Lung (tissue), 12 donors: ENCODE data around the gene PSMB8. TPM values are rescaled to one million over a fixed set of nuclear protein-coding genes. Genes with fewer than 3 reads are reported as not detected.

Experiments used
- ATAC-seq: fragments of 200-7000 bp; cut with Tn5 transposase; one replicate; pipeline ENCODE4 v1.9.1; 2020; ENCODE audit warnings: moderate number of reproducible peaks; ENCODE audit not compliant: insufficient read depth, low FRiP score
- DNase-seq, 3 donors: peaks; one replicate each; pipeline ENCODE4 v3.0.0-alpha.2; 2013 to 2017
- H3K27ac ChIP-seq, 2 donors: one replicate each; pipeline ENCODE4 v1.5.1; 2013; ENCODE audit warnings: mild to moderate bottlenecking in 2 of 2, moderate library complexity in 2 of 2, control low read depth in 1 of 2, inconsistent platforms in 1 of 2, low read depth in 1 of 2, low read length in 1 of 2
- H3K27me3 ChIP-seq, 3 donors: one replicate each; pipeline ENCODE4 v1.5.1; 2013; ENCODE audit warnings: low read length in 2 of 3; ENCODE audit not compliant: control insufficient read depth in 3 of 3, insufficient read depth in 3 of 3
- H3K36me3 ChIP-seq, 4 donors: one replicate each; pipeline ENCODE4 v1.5.1; 2013; ENCODE audit warnings: low read length in 4 of 4, mild to moderate bottlenecking in 1 of 4, moderate library complexity in 1 of 4; ENCODE audit not compliant: control insufficient read depth in 4 of 4, insufficient read depth in 4 of 4
- H3K4me1 ChIP-seq, 5 donors: one replicate each; pipeline ENCODE4 v1.5.1; 2013; ENCODE audit warnings: low read length in 5 of 5, mild to moderate bottlenecking in 2 of 5, moderate library complexity in 1 of 5; ENCODE audit not compliant: control insufficient read depth in 5 of 5, insufficient read depth in 5 of 5
- H3K4me3 ChIP-seq: one replicate; pipeline ENCODE4 v1.5.1; 2013; ENCODE audit warnings: mild to moderate bottlenecking, control low read depth, moderate library complexity
- H3K9ac ChIP-seq, 2 donors: one replicate each; pipeline ENCODE4 v1.5.1; 2013; ENCODE audit warnings: low read length in 2 of 2, control low read depth in 1 of 2; ENCODE audit not compliant: insufficient read depth in 1 of 2
- H3K9me3 ChIP-seq, 4 donors: one replicate each; pipeline ENCODE4 v1.5.1; 2013; ENCODE audit warnings: low read length in 3 of 4, mild to moderate bottlenecking in 1 of 4, moderate library complexity in 1 of 4; ENCODE audit not compliant: control insufficient read depth in 4 of 4, insufficient read depth in 3 of 4
- CTCF ChIP-seq: IDR thresholded peaks from 2 replicates; pipeline ENCODE4 v1.5.1; 2012; ENCODE audit warnings: mild to moderate bottlenecking; ENCODE audit errors: control extremely low read depth, extremely low read depth
- WGBS, 2 donors: extraction: QIAGEN DNeasy Blood & Tissue Kit; methylation state at CpG; one replicate each; pipeline ENCODE4 v1.1.7; 2013; 5-methylcytosine and 5-hydroxymethylcytosine counted together
- polyA plus RNA-seq, 2 donors: library from polyadenylated mRNA; stranded (reverse); fragments of 200-250 nt; gene quantifications; one replicate each; pipeline ENCODE4 v1.2.1, GENCODE V29; 2013
- total RNA-seq, 2 donors: library from RNA; depleted of rRNA in 1 of 2; stranded (reverse); fragments of >200 nt in 1 of 2; gene quantifications; one replicate each; pipeline ENCODE4 v1.2.1, GENCODE V29; 2014 to 2021
- donor health status: control.
- donor health status: control.
- donor health status: Bipolar disorder and iron deficiency.
- donor health status: healthy.
- donor health status: DM: yes; HTN: yes; CAD: no.

Gene PSMB8
- total and polyA plus RNA-seq, 4 donors: 40.4 to 216 (median 105) TPM

- no peak for TF ChIP-seq CTCF
- H3K4me3 ChIP-seq: no peak within 1 kb of the TSS
- H3K36me3 ChIP-seq: no peaks in the 10 kb centered on the region
- peak; percentile 58 for ATAC-seq
- H3K27me3 ChIP-seq: no peaks in the 10 kb centered on the region
- no peak for DNase-seq
- no peak within 1 kb of the TSS for H3K9ac ChIP-seq
- H3K4me1 ChIP-seq: no peaks in the 10 kb centered on the region
- H3K27ac ChIP-seq: no peak within 1 kb of the TSS
- 46 to 71% methylated on average over 3 of the region's 3 CpGs for WGBS, 2 donors
- H3K9me3 ChIP-seq: no peaks in the 10 kb centered on the region
These were observed 27.1 kb downstream of the PSMB8 start, which contains the start of gene HLA-DOB for GRCh38 chr6:32816746-32817204. HLA-DOB (minus strand) TSS chr6:32817002; CDS start chr6:32816951, 51 bp downstream.

GRCh38 chr6:32815996-32816395 lies 27.9 kb downstream of the PSMB8 start:
- Histone ChIP-seq H3K9me3 (no peaks in the 10 kb centered on the region), H3K36me3 (no peaks in the 10 kb centered on the region), H3K27me3 (no peaks in the 10 kb centered on the region), H3K27ac (no peak overlapping the region), H3K4me3 (no peak overlapping the region), H3K4me1 (no peaks in the 10 kb centered on the region), H3K9ac (no peak overlapping the region)
- no peak for DNase-seq
- no peak for TF ChIP-seq CTCF
- no peak for ATAC-seq
- WGBS, 2 donors: 51 to 69% methylated on average over 2 of the region's 2 CpGs

GRCh38 chr6:32815115-32815514 lies 28.7 kb downstream of the PSMB8 start:
- no peaks in the 10 kb centered on the region for H3K4me1 ChIP-seq
- no peaks in the 10 kb centered on the region for H3K36me3 ChIP-seq
- 71 to 75% methylated on average over 5 of the region's 5 CpGs for WGBS, 2 donors
- no peak for DNase-seq
- TF ChIP-seq CTCF: no peak
- ATAC-seq: no peak
- H3K4me3 ChIP-seq: no peak overlapping the region
- H3K27me3 ChIP-seq: no peaks in the 10 kb centered on the region
- no peak overlapping the region for H3K9ac ChIP-seq
- H3K27ac ChIP-seq: no peak overlapping the region
- H3K9me3 ChIP-seq: no peaks in the 10 kb centered on the region

GRCh38 chr6:32814145-32814544 lies 29.7 kb downstream of the PSMB8 start:
- Histone ChIP-seq H3K36me3 (no peaks in the 10 kb centered on the region), H3K4me1 (no peaks in the 10 kb centered on the region), H3K27me3 (no peaks in the 10 kb centered on the region), H3K9me3 (no peaks in the 10 kb centered on the region), H3K4me3 (no peak overlapping the region), H3K27ac (no peak overlapping the region), H3K9ac (no peak overlapping the region)
- DNase-seq (no peak), ATAC-seq (no peak)
- TF ChIP-seq CTCF: no peak
- WGBS, 2 donors: 62 to 94% methylated on average over 2 of the region's 2 CpGs
